ENCODE results near the gene FBXL19.

Gene FBXL19

DNA sequence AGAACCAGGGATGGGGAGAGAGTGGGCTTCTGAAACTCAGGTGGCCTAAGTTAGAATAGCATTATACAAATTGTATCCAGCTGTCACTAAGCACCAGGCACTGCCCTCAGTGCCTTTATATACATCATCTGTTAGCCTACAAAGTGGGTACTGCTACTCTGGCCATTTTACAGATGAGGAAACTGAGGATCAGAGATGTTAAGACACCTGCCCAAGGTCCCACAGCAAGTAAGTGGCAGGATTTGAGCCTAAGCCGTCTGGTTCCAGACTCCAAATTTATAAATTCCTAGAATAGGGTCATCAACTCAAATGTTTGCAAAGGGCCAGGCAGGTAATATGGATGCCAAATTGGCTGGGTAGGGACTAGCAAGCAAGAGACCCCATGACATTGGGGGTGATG, 27.8 kb downstream of the FBXL19 start:
- DNase-seq (ENCODE audit: extremely low spot score): no peak
- POLR2A ChIA-PET: interaction anchor here (0.7 to 1.6 kb wide), 3 partner anchors 61 to 229 kb away, joined by 3 to 4 read pairs (median 3); no protein-coding TSS in a partner anchor
- CTCF ChIA-PET: interaction anchor here (1.7 to 15.1 kb wide), 3 partner anchors 12 to 76 kb away, joined by 4 to 173 read pairs (median 5); no protein-coding TSS in a partner anchor

GRCh38 chr16:30951750-30952149, 28.4 kb downstream of the FBXL19 start:
- no peak for DNase-seq (ENCODE audit: extremely low spot score)
- ChIA-PET POLR2A (interaction anchor here (0.7 to 1.2 kb wide), 2 partner anchors 61 to 83 kb away, joined by 3 to 4 read pairs; no protein-coding TSS in a partner anchor), CTCF (interaction anchor here (1.7 to 15.1 kb wide), 2 partner anchors 13 to 77 kb away, joined by 4 to 173 read pairs; no protein-coding TSS in a partner anchor)
- TF ChIP-seq, protein P1, sequence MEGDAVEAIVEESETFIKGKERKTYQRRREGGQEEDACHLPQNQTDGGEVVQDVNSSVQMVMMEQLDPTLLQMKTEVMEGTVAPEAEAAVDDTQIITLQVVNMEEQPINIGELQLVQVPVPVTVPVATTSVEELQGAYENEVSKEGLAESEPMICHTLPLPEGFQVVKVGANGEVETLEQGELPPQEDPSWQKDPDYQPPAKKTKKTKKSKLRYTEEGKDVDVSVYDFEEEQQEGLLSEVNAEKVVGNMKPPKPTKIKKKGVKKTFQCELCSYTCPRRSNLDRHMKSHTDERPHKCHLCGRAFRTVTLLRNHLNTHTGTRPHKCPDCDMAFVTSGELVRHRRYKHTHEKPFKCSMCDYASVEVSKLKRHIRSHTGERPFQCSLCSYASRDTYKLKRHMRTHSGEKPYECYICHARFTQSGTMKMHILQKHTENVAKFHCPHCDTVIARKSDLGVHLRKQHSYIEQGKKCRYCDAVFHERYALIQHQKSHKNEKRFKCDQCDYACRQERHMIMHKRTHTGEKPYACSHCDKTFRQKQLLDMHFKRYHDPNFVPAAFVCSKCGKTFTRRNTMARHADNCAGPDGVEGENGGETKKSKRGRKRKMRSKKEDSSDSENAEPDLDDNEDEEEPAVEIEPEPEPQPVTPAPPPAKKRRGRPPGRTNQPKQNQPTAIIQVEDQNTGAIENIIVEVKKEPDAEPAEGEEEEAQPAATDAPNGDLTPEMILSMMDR (IDR thresholded peaks at IDR 0.05; ENCODE audit: control extremely low read depth, extremely low read depth, low read depth, missing control alignments): no peak

More for the DNA sequence above, 27.8 kb downstream of the FBXL19 start:
- TF ChIP-seq, protein P1 (IDR thresholded peaks at IDR 0.05; ENCODE audit: control extremely low read depth, extremely low read depth, low read depth, missing control alignments): no peak

GRCh38 chr16:30953111-30953510, 29.7 kb downstream of the FBXL19 start:
- no peak for DNase-seq (ENCODE audit: extremely low spot score)
- CTCF ChIA-PET: interaction anchor here (1.0 to 15.1 kb wide), 10 partner anchors 11 to 291 kb away, joined by 3 to 173 read pairs (median 4); partner anchors contain the start of gene HSD3B7
- POLR2A ChIA-PET: no interaction called here
- TF ChIP-seq, protein P1 (IDR thresholded peaks at IDR 0.05; ENCODE audit: control extremely low read depth, extremely low read depth, low read depth, missing control alignments): no peak

DNA sequence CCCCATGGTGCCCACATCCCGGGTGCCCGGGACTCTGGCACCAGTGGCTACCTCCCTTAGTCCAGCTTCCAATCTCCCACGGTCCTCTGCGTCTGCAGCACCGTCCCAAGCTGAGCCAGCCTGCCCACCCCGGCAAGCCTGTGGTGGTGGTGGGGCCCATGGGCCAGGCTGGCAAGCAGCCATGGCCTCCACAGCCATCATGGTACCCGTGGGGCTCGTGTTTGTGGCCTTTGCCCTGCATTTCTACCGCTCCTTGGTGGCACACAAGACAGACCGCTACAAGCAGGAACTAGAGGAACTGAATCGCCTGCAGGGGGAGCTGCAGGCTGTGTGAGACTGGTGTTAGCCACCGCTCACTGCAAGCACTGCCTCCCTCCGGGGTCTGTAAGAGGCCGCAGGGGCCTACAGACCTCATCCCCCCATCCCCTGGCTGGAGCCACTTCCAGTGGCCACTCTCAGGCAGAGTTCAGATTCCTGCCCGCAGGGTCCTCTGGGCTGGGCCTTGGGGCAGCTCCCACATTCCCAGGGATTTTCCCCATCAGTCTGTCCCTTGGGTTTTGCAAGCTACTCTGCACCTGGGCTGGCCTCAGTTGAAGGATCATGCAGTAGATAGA, 30.2 kb downstream of the FBXL19 start:
- TF ChIP-seq, protein P1 (IDR thresholded peaks at IDR 0.05; ENCODE audit: control extremely low read depth, extremely low read depth, low read depth, missing control alignments): peak; percentile 77
- POLR2A ChIA-PET: interaction anchor here (0.6 to 1.4 kb wide), 2 partner anchors 37 to 226 kb away, joined by 3 to 4 read pairs; partner anchors contain the start of gene FUS
- DNase-seq (ENCODE audit: extremely low spot score): peak; percentile 54
- CTCF ChIA-PET: interaction anchor here (0.8 to 15.1 kb wide), 20 partner anchors 11 to 915 kb away, joined by 3 to 173 read pairs (median 4); partner anchors contain the start of genes ARMC5, HSD3B7, KAT8 and VKORC1

- POLR2A ChIA-PET: interaction anchor here (1.4 kb wide), 1 partner anchor 225 kb away, joined by 4 read pairs; the partner anchor contains the start of gene FUS
Observed at GRCh38 chr16:30954993-30955392, 31.6 kb downstream of the FBXL19 start.

More at GRCh38 chr16:30954993-30955392, 31.6 kb downstream of the FBXL19 start:
- TF ChIP-seq, protein P1 (IDR thresholded peaks at IDR 0.05; ENCODE audit: control extremely low read depth, extremely low read depth, low read depth, missing control alignments): no peak
- no peak for DNase-seq (ENCODE audit: extremely low spot score)
- CTCF ChIA-PET: interaction anchor here (1.4 to 15.1 kb wide), 10 partner anchors 9 to 913 kb away, joined by 3 to 173 read pairs (median 7); partner anchors contain the start of genes HSD3B7 and VKORC1

All from GM10248 (cell line).